ENCODE data around the gene RPS24.

GRCh38 chr10:78049851-78050250, 16.2 kb downstream of the RPS24 start:
- TF ChIP-seq CTCF (IDR thresholded peaks at IDR 0.05 in 4 of 5, conservative IDR thresholded peaks at IDR 0.05 in 1 of 5) (no peak), POLR2A (IDR thresholded peaks at IDR 0.05) (no peak)

Measured in gastrocnemius medialis (tissue), 4 donors.